Thyroid gland (tissue), 4 donors: Measurements from ENCODE around the gene MAP4.

ENCODE experiments used
- POLR2A ChIP-seq, 2 donors: fragments of 450-650 bp; IDR thresholded peaks; one replicate each; pipeline ENCODE4 v1.6.1; 2017; ENCODE audit warnings: antibody characterized with exemption in 2 of 2, mild to moderate bottlenecking in 2 of 2, moderate library complexity in 1 of 2
- TF ChIP-seq, protein P1 (sequence below), 6 experiments: fragments of 200-600 bp in 3 of 6; fragments of 450-650 bp in 3 of 6; sonication (generic) in 3 of 6; IDR thresholded peaks; one replicate each; pipeline ENCODE4 v1.5.1; 2016 to 2019; ENCODE audit warnings: antibody characterized with exemption in 6 of 6, mild to moderate bottlenecking in 2 of 6, inconsistent platforms in 1 of 6, moderate library complexity in 1 of 6

DNA sequence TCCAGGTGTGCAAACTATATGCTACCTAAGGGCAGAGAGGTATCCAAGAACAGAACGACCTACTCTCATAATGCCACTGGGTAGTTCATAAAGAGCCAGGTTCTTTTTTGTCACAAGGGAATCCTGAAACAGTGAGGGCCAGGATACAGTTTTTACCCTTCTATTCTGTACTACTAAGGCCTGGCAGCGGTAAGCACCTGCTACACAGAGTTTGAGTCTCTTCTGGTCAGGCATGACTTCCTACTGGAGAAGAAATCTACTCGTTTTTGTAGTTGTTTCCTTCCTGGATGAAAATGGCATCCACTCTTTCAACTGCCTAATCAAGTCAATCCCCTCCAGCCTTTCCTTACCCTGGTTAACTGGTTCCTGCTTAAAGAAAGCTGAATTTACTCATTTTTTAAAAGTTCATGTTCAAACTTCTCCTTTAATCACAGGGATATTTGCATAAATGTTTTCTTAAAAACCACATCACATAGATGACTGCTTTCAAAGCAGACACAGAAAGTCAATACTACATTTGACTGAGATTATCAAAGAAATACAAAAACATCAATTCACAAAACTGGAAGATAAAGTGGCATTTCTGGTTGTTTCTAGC lies 40.0 kb downstream of the MAP4 start:
- TF ChIP-seq, protein P1, sequence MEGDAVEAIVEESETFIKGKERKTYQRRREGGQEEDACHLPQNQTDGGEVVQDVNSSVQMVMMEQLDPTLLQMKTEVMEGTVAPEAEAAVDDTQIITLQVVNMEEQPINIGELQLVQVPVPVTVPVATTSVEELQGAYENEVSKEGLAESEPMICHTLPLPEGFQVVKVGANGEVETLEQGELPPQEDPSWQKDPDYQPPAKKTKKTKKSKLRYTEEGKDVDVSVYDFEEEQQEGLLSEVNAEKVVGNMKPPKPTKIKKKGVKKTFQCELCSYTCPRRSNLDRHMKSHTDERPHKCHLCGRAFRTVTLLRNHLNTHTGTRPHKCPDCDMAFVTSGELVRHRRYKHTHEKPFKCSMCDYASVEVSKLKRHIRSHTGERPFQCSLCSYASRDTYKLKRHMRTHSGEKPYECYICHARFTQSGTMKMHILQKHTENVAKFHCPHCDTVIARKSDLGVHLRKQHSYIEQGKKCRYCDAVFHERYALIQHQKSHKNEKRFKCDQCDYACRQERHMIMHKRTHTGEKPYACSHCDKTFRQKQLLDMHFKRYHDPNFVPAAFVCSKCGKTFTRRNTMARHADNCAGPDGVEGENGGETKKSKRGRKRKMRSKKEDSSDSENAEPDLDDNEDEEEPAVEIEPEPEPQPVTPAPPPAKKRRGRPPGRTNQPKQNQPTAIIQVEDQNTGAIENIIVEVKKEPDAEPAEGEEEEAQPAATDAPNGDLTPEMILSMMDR (IDR thresholded peaks at IDR 0.05) = no peak
- no peak for TF ChIP-seq POLR2A (IDR thresholded peaks at IDR 0.05)
